Urinary bladder (tissue), 4 donors: ENCODE results near the gene NWD2. TPM values are rescaled to one million over a fixed set of nuclear protein-coding genes. Genes with fewer than 3 reads are reported as not detected.

ENCODE experiments used
- DNase-seq: peaks from one replicate; pipeline ENCODE4 v3.0.0-alpha.2; 2015; ENCODE audit errors: extremely low spot score
- H3K27ac ChIP-seq: one replicate; pipeline ENCODE4 v1.5.1; 2013; ENCODE audit warnings: low read depth, mild to moderate bottlenecking, moderate library complexity
- H3K36me3 ChIP-seq: one replicate; pipeline ENCODE4 v1.6.1; 2013; ENCODE audit warnings: mild to moderate bottlenecking, moderate library complexity; ENCODE audit not compliant: insufficient read depth
- H3K4me1 ChIP-seq: one replicate; pipeline ENCODE4 v1.6.1; 2013; ENCODE audit warnings: mild to moderate bottlenecking, moderate library complexity; ENCODE audit not compliant: insufficient read depth
- H3K4me3 ChIP-seq: one replicate; pipeline ENCODE4 v1.5.1; 2013; ENCODE audit warnings: low read depth, low read length
- WGBS: extraction: QIAGEN DNeasy Blood & Tissue Kit; methylation state at CpG from one replicate; pipeline ENCODE4 v1.1.7; 2013; 5-methylcytosine and 5-hydroxymethylcytosine counted together
- polyA plus RNA-seq: library from polyadenylated mRNA; stranded (reverse); fragments of 200-250 nt; gene quantifications from one replicate; pipeline ENCODE4 v1.2.3, GENCODE V29; 2013
- total RNA-seq: library from RNA; depleted of rRNA; stranded (reverse); fragments of >200 nt; gene quantifications from one replicate; pipeline ENCODE4 v1.2.3, GENCODE V29; 2014
- donor health status: healthy with polysubstance abuse.
- donor health status: healthy.

Gene NWD2
- total and polyA plus RNA-seq, 2 donors = 0.05 to 2.0 TPM

DNA sequence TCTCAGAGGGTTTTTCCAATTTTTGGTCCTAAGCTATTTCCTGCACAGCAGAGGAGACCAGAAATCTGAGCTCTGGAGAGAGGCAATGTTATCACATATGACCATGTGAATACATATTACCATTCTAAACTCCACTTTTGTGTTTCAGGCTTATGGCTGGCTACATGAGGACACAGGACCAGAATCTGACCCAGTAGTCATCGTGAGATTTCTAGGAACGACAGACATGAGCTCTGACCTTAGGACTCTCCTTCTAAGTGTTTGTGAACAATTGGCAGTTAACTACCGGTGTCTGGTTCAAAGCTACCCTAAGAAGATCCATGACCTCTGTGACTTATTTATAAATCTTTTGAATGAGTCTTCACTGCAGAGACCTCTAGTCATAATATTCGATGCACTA lies 198.6 kb downstream of the NWD2 start:
- H3K4me1 ChIP-seq = no peaks in the 10 kb centered on the region
- H3K4me3 ChIP-seq = no peak overlapping the region
- no peak for DNase-seq
- H3K36me3 ChIP-seq = no peaks in the 10 kb centered on the region
- no peak overlapping the region for H3K27ac ChIP-seq
- WGBS = 80% methylated on average over 4 of the region's 4 CpGs

DNA sequence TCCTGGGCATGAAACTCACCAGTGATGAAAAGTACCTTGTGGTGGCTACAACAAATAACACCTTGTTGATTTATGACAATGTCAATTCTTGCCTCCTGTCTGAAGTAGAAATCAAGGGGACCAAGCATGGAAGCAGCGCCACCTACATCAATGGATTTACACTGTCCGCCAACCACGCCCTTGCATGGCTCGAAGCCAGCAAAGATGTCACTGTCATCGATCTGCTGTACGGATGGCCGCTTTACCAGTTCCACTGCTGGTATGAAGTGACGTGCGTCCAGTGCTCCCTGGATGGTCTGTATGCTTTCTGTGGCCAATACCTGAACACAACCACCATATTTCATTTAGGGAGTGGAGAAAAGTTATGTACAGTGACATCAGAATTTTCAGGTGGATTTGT lies 200.5 kb downstream of the NWD2 start:
- no peaks in the 10 kb centered on the region for H3K4me1 ChIP-seq
- DNase-seq = no peak
- WGBS = 97% methylated on average over 9 of the region's 9 CpGs
- H3K27ac ChIP-seq = no peak overlapping the region
- no peaks in the 10 kb centered on the region for H3K36me3 ChIP-seq
- no peak overlapping the region for H3K4me3 ChIP-seq

DNA sequence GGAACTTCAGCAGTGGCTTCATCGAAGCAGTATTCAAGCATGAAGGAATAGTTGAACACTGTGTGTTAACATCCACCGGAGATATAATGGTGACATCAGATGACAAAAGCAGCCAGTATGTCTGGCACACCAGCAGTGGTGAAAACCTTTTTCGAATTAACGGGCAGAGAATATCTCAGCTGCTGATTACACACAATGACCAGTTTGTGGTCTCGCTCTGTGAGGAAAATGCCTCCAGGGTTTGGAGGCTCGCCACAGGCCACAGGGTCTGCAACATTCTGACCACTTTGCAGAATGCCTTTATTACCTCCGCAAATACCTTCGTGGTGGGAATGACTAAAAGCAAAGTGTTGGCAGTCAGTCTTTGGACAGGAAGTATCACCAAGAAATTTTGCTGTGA lies 201.5 kb downstream of the NWD2 start:
- no peak overlapping the region for H3K27ac ChIP-seq
- H3K36me3 ChIP-seq = no peaks in the 10 kb centered on the region
- no peak overlapping the region for H3K4me3 ChIP-seq
- no peak for DNase-seq
- 73% methylated on average over 8 of the region's 8 CpGs for WGBS
- no peaks in the 10 kb centered on the region for H3K4me1 ChIP-seq

DNA sequence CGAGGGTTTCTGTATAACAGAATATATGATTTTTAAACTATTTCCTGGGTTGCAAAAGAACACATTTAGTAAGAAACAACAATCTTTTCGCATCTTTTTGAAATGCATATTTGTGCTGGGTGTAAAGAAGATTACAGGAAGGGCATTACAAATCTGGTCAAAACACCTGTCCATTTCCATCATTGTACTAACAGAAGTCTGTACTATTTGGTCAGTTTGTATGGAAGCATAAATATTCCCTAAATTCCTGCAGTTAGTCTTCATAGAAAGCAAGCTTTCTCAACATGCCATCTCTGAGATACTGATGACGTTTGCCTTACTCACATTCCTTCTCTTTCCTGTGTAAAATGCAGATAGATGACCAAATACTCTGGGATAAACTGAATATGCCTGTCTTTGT lies 203.3 kb downstream of the NWD2 start:
- Histone ChIP-seq H3K27ac (no peak overlapping the region), H3K4me3 (no peak overlapping the region), H3K36me3 (no peaks in the 10 kb centered on the region), H3K4me1 (no peaks in the 10 kb centered on the region)
- DNase-seq = no peak
- WGBS = 78% methylated on average over 3 of the region's 3 CpGs

DNA sequence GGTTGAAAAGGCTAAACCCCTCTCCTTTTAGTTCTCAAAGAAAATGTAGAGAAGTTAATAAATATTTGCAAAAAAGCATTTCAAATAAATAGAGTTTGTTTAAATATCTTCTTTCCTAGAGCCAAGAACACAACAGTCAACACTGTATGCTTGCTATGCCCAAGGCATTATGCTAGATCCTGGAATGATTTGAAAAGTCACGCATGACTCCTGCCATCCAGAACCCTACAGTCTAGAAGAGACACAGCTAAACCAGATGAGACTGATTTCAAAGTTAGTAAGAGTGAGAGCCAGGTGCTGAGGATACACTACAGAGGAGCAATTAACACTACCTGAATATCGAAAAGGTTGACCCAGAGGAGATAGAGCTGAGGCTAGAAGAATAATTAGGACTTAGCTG lies 205.8 kb downstream of the NWD2 start:
- no peaks in the 10 kb centered on the region for H3K4me1 ChIP-seq
- no peak for DNase-seq
- no peak overlapping the region for H3K4me3 ChIP-seq
- H3K27ac ChIP-seq = no peak overlapping the region
- no peaks in the 10 kb centered on the region for H3K36me3 ChIP-seq
- 86% methylated on average over 2 of the region's 2 CpGs for WGBS

DNA sequence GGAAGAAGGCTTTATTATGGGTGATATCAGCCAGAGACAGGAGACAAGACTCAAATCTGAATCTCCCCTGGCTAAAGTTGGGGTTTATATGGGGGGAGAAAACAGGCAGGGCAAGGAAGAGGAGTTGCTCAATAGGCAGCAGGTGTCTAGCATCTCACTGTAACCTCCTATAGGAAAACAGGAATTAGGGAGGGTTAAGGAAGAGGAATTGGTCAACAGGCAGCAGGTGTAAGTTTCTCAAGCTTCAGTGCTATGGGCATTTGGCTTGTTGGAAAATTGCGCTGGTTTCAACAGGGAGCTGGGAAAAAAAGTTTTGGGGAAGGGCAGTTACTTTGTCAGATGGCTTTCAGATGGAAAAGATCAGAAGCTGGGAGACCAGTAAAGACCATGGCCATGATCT lies 206.4 kb downstream of the NWD2 start:
- Histone ChIP-seq H3K36me3 (no peaks in the 10 kb centered on the region), H3K4me1 (no peaks in the 10 kb centered on the region), H3K27ac (no peak overlapping the region), H3K4me3 (no peak overlapping the region)
- no peak for DNase-seq
- WGBS = 93% methylated on average over 1 of the region's 1 CpG

DNA sequence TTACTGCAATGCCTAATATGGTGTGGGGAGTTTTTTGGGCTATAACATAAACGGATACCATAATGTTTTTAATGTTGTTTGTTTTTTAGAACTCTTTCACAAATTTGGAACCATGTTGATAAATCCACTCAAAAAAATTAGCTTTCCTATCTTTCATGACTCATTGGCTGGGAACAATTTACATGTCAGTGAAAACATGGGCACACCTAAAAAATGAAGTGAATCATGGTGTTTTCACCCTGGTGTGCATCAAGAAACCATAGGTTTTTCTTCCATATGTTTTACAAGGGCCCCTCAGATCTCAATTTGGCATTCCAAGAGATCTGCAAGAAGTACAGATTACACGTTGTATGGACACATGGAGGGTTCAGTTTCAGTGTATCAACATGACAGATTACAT lies 207.1 kb downstream of the NWD2 start:
- no peaks in the 10 kb centered on the region for H3K36me3 ChIP-seq
- no peak overlapping the region for H3K27ac ChIP-seq
- H3K4me1 ChIP-seq = no peaks in the 10 kb centered on the region
- no peak for DNase-seq
- no peak overlapping the region for H3K4me3 ChIP-seq
- WGBS = 56% methylated on average over 2 of the region's 2 CpGs

DNA sequence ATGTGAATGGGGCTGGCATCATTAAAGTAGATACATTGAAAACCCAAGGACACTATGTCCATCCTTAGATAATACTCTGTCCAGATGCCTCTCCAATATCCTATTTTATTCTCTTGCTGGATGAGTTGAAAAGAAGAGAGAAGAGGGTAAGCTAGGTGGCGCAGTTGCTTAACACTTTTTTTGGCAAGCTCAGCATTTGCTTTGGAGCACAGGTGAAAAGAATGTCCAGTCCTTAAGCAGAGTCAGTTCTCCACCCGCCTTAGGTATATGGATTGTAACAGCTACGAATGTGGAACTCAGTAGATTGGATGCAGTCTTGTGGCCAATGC lies 208.4 kb downstream of the NWD2 start:
- peak; percentile 73 for DNase-seq
- Histone ChIP-seq H3K4me1 (no peaks in the 10 kb centered on the region), H3K36me3 (no peaks in the 10 kb centered on the region), H3K4me3 (no peak overlapping the region), H3K27ac (no peak overlapping the region)
- 2% methylated on average over 3 of the region's 3 CpGs for WGBS

DNA sequence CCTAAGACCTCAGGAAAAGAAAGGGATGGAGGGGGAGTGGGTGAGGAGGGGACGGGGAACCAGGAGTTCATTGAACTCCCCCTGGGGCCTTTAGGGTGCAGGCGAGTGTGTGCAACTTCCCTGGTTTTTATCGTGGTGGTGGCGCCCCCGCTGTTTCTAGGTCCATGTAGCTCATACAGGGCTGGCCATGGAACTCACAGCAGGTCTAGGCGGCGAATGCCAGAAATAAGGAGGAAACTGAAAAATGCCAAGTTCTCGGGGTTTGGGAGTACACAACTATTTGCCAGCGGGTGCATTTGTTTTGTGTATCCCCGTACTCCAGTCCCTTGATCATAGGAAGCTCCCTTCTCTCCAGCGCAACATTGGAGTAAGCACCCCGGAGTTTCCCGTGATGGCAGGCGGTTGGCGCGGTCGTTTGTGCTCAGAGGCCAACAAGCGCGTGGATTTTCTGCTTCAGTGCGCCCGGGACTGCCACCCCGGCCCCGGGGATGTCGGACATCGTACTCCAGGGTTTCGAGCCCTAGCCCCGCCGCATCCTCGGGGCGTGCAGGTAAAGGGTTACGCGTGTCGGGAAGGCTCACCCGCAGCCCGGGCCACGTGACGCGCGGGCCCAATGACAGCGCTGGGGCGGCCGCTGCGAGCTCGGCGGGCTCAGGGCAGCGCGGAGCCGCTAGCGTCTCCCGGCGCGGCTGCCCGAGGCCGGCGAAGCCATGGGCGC lies 208.9 kb downstream of the NWD2 start:
- Histone ChIP-seq H3K4me1 (no peaks in the 10 kb centered on the region), H3K36me3 (no peaks in the 10 kb centered on the region), H3K4me3 (peak overlapping the region; percentile 34), H3K27ac (no peak overlapping the region)
- DNase-seq = peak; percentile 20
- under 1% methylated on average over 56 of the region's 56 CpGs for WGBS

DNA sequence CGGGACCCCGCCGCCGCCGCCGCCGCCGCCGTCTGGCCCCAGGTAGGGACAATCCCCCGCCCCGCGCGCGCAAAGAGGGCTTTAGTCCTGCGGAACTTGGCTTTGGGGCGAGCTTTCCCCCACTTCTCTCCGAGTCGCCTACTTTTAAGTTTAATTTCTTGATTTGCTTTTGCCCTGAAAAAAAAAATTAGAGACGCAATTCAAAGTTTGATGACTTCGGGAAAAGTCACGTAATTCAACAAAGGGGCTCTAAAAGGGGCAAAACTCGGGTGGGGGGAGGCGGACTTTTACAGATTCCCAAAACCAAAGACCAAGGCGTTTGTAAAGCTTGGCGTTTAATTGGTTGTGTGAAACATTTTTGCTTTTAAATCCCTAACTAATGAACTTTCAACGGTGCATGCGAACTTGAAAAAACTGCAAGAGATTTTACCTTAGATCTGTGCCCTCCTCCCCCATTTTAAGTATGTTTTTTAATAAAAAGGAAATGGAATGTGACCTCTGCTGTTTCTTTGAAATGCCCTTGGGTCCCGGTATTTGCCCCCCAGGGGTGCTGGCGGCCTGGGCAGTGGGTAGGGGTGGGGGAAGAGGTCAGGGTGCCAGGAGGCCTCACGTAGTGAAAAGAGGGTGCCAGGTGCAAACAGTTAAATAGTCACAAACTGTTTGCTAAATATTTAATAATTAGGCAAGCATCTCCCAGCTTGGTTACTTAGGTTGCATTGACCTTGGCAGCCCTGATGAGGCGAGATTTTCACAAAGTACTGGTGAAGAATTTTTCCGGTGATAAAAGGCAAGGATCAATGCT lies 209.7 kb downstream of the NWD2 start:
- Histone ChIP-seq H3K4me1 (no peaks in the 10 kb centered on the region), H3K27ac (no peak overlapping the region), H3K36me3 (no peaks in the 10 kb centered on the region), H3K4me3 (peak overlapping the region; percentile 34)
- WGBS = 5% methylated on average over 32 of the region's 32 CpGs
- DNase-seq = no peak

DNA sequence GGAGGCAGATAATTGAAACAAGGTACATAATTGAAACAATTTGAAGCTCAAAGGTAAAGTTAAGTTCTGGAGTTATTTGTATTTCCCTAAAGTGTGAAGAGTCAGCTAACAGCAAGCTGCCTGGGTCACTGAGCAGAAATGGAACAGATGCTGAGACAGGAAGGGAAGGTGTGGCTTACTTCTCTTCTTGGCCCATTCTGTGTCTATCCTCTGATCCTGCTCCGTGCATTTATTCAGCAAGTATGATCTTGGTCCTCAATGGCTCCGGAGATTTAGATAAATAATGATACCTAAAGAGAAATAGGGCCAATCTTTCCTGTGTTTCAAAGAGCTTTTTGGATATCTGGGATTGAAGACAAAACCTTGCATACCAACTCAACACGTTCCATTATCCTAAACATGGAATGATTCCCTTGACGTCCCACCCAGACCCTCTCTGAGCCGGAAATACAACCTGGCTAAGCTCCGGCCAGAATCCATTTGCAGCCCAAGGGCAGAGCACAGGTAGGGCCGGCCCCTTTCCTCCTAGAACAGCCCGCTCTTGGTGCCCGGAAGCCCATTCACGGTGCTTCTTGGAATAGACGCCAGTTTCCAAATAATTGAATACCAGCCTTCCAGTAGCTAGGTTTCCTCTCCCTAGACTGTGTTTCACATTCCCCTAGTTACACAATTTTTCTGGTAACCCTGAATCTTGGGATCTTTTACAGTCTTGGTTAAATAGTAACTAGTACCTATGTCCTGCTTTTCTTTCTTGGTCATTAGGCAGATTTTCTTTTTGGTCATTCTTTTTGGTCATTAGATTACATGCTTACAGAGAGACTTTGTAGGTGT lies 211.0 kb downstream of the NWD2 start:
- H3K27ac ChIP-seq = no peak overlapping the region
- no peaks in the 10 kb centered on the region for H3K36me3 ChIP-seq
- 83% methylated on average over 11 of the region's 11 CpGs for WGBS
- DNase-seq = no peak
- no peaks in the 10 kb centered on the region for H3K4me1 ChIP-seq
- H3K4me3 ChIP-seq = no peak overlapping the region

DNA sequence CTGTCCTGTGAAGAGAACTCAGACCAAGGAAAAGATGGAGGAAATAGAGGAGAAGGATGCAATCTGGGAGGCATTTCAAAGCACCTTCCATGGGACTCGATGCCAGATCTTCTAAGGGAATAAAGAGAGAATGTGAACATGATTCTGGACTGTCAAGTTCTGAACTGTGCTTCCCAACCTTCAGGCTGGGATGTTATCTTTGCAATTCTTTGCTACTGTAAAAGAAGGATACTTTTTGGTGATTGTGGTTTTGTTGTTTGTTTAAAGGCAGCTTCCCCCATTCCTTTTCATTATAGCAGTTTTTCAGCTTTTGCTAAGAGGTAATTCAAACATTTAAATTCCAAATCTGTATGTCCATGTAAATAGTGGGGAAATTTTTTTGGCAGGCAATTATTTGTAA lies 217.3 kb downstream of the NWD2 start:
- no peak overlapping the region for H3K27ac ChIP-seq
- H3K4me3 ChIP-seq = no peak overlapping the region
- no peak for DNase-seq
- 80% methylated on average over 1 of the region's 1 CpG for WGBS
- H3K4me1 ChIP-seq = no peaks in the 10 kb centered on the region
- H3K36me3 ChIP-seq = no peaks in the 10 kb centered on the region

DNA sequence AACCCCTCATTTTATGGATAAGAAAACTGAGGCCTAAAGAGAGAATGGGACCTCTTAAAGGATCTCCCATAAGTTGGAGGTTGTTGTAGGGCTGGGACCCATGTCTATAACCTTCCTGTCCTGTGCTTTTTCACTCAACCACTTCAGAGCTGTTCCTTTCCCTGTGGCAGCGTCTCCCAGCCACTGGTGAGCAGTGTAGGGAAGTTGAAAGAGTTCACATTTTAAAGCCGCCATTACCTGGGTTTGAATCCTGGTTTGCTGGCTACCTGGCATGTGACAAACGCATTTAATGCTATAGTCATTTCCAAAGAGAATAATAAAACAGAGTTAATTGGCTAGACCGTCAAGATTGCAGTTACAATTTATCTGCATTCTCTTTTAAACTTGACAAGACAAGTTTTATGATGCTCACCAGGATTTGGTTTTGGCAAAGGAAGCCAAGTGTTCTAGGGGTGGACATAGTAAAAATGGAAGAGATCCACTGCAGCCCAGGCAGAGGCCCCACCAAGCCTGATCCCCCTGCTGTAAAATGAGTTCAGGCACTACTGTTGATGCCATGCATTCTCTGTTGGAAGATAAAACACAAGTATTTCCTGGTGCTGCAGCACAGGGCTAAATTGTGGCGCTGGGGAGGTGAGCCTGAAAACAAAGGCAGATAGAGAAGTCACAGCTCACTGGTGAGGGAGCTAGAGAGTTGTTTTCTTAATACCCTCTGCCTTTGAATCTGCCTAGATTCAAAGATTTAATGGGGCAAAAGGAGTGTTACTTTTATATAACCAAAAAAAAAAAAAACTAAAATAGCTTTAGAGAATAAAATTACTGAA lies 218.7 kb downstream of the NWD2 start:
- no peaks in the 10 kb centered on the region for H3K4me1 ChIP-seq
- DNase-seq = no peak
- H3K4me3 ChIP-seq = no peak overlapping the region
- H3K36me3 ChIP-seq = no peaks in the 10 kb centered on the region
- 69% methylated on average over 5 of the region's 5 CpGs for WGBS
- no peak overlapping the region for H3K27ac ChIP-seq
